ENCODE measurements around the gene DUSP18. TPM values are rescaled to one million over a fixed set of nuclear protein-coding genes. Genes with fewer than 3 reads are reported as not detected.

The DUSP18 gene
- total and polyA plus RNA-seq, 2 donors (not counting 1 experiment from before 2014, with no cell fraction given), result 7.4 to 10.8 TPM

DNA sequence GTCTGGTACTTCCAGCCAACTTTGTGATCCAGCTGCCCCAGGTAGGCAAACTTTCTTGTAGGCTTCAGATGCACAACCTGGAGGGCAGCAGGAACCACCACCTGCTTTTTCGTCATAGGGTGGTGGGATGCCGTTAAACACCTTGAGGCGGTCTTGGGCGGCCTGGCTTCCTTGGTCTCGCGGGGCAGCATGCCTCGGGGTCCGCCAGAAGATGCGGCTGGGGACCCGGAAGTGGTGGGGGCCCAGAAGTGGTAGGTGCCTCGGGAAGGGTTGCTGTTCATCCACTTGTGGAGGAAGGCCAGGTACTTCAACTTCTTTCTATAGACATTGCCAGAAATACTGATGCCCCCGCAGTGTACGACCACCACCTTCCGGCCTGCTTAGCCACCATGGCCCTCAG is 13.3 kb downstream of the DUSP18 start:
- H2AFZ ChIP-seq (ENCODE audit: low read length), result no peak overlapping the region
- no peak overlapping the region for H3K9ac ChIP-seq (ENCODE audit: insufficient read depth, low read length)
- TF ChIP-seq EZH2 (IDR thresholded peaks at IDR 0.05; ENCODE audit: low read length, missing control alignments), result no peak
- TF ChIP-seq, protein P1, sequence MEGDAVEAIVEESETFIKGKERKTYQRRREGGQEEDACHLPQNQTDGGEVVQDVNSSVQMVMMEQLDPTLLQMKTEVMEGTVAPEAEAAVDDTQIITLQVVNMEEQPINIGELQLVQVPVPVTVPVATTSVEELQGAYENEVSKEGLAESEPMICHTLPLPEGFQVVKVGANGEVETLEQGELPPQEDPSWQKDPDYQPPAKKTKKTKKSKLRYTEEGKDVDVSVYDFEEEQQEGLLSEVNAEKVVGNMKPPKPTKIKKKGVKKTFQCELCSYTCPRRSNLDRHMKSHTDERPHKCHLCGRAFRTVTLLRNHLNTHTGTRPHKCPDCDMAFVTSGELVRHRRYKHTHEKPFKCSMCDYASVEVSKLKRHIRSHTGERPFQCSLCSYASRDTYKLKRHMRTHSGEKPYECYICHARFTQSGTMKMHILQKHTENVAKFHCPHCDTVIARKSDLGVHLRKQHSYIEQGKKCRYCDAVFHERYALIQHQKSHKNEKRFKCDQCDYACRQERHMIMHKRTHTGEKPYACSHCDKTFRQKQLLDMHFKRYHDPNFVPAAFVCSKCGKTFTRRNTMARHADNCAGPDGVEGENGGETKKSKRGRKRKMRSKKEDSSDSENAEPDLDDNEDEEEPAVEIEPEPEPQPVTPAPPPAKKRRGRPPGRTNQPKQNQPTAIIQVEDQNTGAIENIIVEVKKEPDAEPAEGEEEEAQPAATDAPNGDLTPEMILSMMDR (conservative IDR thresholded peaks at IDR 0.05 in 1 of 2, IDR thresholded peaks at IDR 0.05 in 1 of 2; ENCODE audit: low read depth in 1 of 2, low read length in 2 of 2), result no peak
- H3K4me3 ChIP-seq (replicated peaks in 1 of 4; ENCODE audit: control extremely low read depth in 1 of 4, insufficient read depth in 1 of 4, low read depth in 3 of 4, low read length in 4 of 4), result no peak overlapping the region
- H3K4me2 ChIP-seq (ENCODE audit: extremely low read depth, insufficient read depth, low read length), result no peak overlapping the region
- H3K79me2 ChIP-seq (ENCODE audit: control insufficient read depth, insufficient read depth, low read length), result no peaks in the 10 kb centered on the region
- no peak for DNase-seq (ENCODE audit: low read depth in 2 of 2)
- no peaks in the 10 kb centered on the region for H3K27me3 ChIP-seq (ENCODE audit: control insufficient read depth, insufficient read depth, low read length)
- H3K36me3 ChIP-seq (ENCODE audit: control insufficient read depth, insufficient read depth, low read length), result no peaks in the 10 kb centered on the region
- H3K27ac ChIP-seq (ENCODE audit: insufficient read depth, low read length), result no peak overlapping the region
- H4K20me1 ChIP-seq (ENCODE audit: control insufficient read depth, extremely low read depth, insufficient read depth, low read length), result no peaks in the 10 kb centered on the region
- peaks cover 2% of the 10 kb centered on the region for H3K4me1 ChIP-seq (ENCODE audit: control insufficient read depth, extremely low read depth, insufficient read depth, low read length)
- no peaks in the 10 kb centered on the region for H3K9me3 ChIP-seq (ENCODE audit: control insufficient read depth, insufficient read depth, low read depth, low read length)

DNA sequence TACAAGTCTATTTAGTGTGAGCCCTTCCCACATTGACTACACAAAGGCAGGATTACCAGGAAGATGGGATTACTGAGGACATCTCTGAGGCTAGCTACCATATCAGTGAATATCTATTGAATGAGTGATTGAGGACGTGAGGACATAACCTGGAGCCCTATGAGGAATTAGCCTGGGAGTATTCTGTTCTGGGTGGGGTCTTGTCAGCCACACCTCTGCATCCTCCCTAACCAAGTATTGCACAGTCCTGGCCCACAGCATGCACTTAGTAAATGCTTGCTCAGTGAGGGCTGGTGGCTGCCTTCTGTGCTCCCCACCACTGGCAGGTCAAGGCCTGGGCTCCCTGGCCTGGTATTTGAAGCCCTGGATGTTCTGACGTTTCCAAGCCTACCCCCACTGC is 14.8 kb downstream of the DUSP18 start:
- Histone ChIP-seq H4K20me1 (ENCODE audit: control insufficient read depth, extremely low read depth, insufficient read depth, low read length) (no peaks in the 10 kb centered on the region), H3K9me3 (ENCODE audit: control insufficient read depth, insufficient read depth, low read depth, low read length) (no peaks in the 10 kb centered on the region), H3K27me3 (ENCODE audit: control insufficient read depth, insufficient read depth, low read length) (no peaks in the 10 kb centered on the region), H3K4me1 (ENCODE audit: control insufficient read depth, extremely low read depth, insufficient read depth, low read length) (peaks cover 6% of the 10 kb centered on the region), H2AFZ (ENCODE audit: low read length) (no peak overlapping the region), H3K4me2 (ENCODE audit: extremely low read depth, insufficient read depth, low read length) (no peak overlapping the region), H3K79me2 (ENCODE audit: control insufficient read depth, insufficient read depth, low read length) (no peaks in the 10 kb centered on the region), H3K27ac (ENCODE audit: insufficient read depth, low read length) (no peak overlapping the region), H3K36me3 (ENCODE audit: control insufficient read depth, insufficient read depth, low read length) (no peaks in the 10 kb centered on the region), H3K4me3 (replicated peaks in 1 of 4; ENCODE audit: control extremely low read depth in 1 of 4, insufficient read depth in 1 of 4, low read depth in 3 of 4, low read length in 4 of 4) (no peak overlapping the region), H3K9ac (ENCODE audit: insufficient read depth, low read length) (no peak overlapping the region)
- DNase-seq (ENCODE audit: low read depth in 2 of 2), result no peak
- TF ChIP-seq EZH2 (IDR thresholded peaks at IDR 0.05; ENCODE audit: low read length, missing control alignments), result no peak
- TF ChIP-seq, protein P1 (conservative IDR thresholded peaks at IDR 0.05 in 1 of 2, IDR thresholded peaks at IDR 0.05 in 1 of 2; ENCODE audit: low read depth in 1 of 2, low read length in 2 of 2), result no peak

DNA sequence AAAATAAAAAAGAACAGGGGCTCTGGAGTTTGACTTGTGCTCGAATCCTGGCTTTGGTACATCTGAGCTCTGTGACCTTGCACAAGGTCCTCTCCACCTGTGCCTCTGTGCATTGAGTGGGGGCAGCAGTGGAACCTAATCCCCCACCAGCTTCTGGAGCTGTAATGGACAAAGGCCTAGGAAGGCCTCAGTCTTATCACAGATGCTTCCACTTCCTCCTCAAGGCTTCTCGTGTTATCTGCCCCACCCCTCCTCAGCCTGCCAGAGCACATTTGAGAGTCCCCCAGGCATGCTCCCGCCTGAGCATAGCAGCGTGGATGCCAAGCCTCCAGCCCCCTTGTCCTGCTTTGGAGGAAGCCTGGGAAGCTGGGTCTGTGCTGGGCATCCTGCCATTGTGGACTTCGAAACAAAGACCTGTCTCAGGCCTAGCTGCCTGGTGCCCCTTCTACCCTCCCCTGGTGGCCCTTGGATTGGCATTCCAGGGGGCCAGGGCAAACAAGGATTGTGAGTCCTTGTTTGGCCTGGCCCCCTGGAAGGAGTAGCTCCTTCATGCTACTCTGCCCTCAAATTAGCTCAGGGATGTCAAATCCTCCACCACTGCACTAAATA is 17.1 kb downstream of the DUSP18 start:
- Histone ChIP-seq H3K27ac (ENCODE audit: insufficient read depth, low read length) (no peak overlapping the region), H3K4me3 (replicated peaks in 1 of 4; ENCODE audit: control extremely low read depth in 1 of 4, insufficient read depth in 1 of 4, low read depth in 3 of 4, low read length in 4 of 4) (no peak overlapping the region), H2AFZ (ENCODE audit: low read length) (no peak overlapping the region), H3K4me1 (ENCODE audit: control insufficient read depth, extremely low read depth, insufficient read depth, low read length) (peaks cover 6% of the 10 kb centered on the region), H3K36me3 (ENCODE audit: control insufficient read depth, insufficient read depth, low read length) (no peaks in the 10 kb centered on the region), H3K79me2 (ENCODE audit: control insufficient read depth, insufficient read depth, low read length) (no peaks in the 10 kb centered on the region), H4K20me1 (ENCODE audit: control insufficient read depth, extremely low read depth, insufficient read depth, low read length) (no peaks in the 10 kb centered on the region), H3K4me2 (ENCODE audit: extremely low read depth, insufficient read depth, low read length) (no peak overlapping the region), H3K9ac (ENCODE audit: insufficient read depth, low read length) (no peak overlapping the region), H3K9me3 (ENCODE audit: control insufficient read depth, insufficient read depth, low read depth, low read length) (no peaks in the 10 kb centered on the region), H3K27me3 (ENCODE audit: control insufficient read depth, insufficient read depth, low read length) (no peaks in the 10 kb centered on the region)
- TF ChIP-seq EZH2 (IDR thresholded peaks at IDR 0.05; ENCODE audit: low read length, missing control alignments), result no peak
- TF ChIP-seq, protein P1 (conservative IDR thresholded peaks at IDR 0.05 in 1 of 2, IDR thresholded peaks at IDR 0.05 in 1 of 2; ENCODE audit: low read depth in 1 of 2, low read length in 2 of 2), result no peak
- no peak for DNase-seq (ENCODE audit: low read depth in 2 of 2)
